BLaER1 (cell line): ENCODE data around the gene ASB7.

Source experiments
- H3K27ac ChIP-seq: shearing (Covaris generic); formaldehyde crosslinking; 2 replicates; pipeline ENCODE4 v1.8.1; 2022
- H3K27me3 ChIP-seq: shearing (Covaris generic); formaldehyde crosslinking; 2 replicates; pipeline ENCODE4 v1.8.1; 2022
- H3K36me3 ChIP-seq: shearing (Covaris generic); formaldehyde crosslinking; 2 replicates; pipeline ENCODE4 v1.8.1; 2022
- H3K4me1 ChIP-seq: shearing (Covaris generic); formaldehyde crosslinking; 2 replicates; pipeline ENCODE4 v1.8.1; 2022
- H3K4me2 ChIP-seq: shearing (Covaris generic); formaldehyde crosslinking; 2 replicates; pipeline ENCODE4 v1.8.1; 2022
- H3K4me3 ChIP-seq: shearing (Covaris generic); formaldehyde crosslinking; 2 replicates; pipeline ENCODE4 v1.8.1; 2022
- H3K9ac ChIP-seq: shearing (Covaris generic); formaldehyde crosslinking; 2 replicates; pipeline ENCODE4 v1.8.1; 2022
- H3K9me3 ChIP-seq: shearing (Covaris generic); formaldehyde crosslinking; 2 replicates; pipeline ENCODE4 v1.8.1; 2022
- H4K20me1 ChIP-seq: shearing (Covaris generic); formaldehyde crosslinking; 2 replicates; pipeline ENCODE4 v1.8.1; 2022
- Cebpa-rat ChIP-seq: shearing (Covaris generic); IDR thresholded peaks from 2 replicates; pipeline ENCODE4 v1.8.1; 2022

Gene ASB7

GRCh38 chr15:100663086-100663914 lies 60.9 kb downstream of the ASB7 start:
- Histone ChIP-seq H3K9ac (no peak overlapping the region), H3K9me3 (no peaks in the 10 kb centered on the region), H3K4me2 (no peak overlapping the region), H3K36me3 (no peaks in the 10 kb centered on the region), H3K4me1 (peaks cover 4% of the 10 kb centered on the region; the same call in 1 of the 2 replicates), H3K27ac (no peak overlapping the region), H3K4me3 (no peak overlapping the region), H3K27me3 (no peaks in the 10 kb centered on the region), H4K20me1 (no peaks in the 10 kb centered on the region)
- TF ChIP-seq Cebpa-rat, result no peak

GRCh38 chr15:100663915-100664281 lies 61.5 kb downstream of the ASB7 start:
- H3K36me3 ChIP-seq, result no peaks in the 10 kb centered on the region
- H3K9me3 ChIP-seq, result no peaks in the 10 kb centered on the region
- H3K4me2 ChIP-seq, result no peak overlapping the region
- no peak overlapping the region for H3K4me3 ChIP-seq
- H3K4me1 ChIP-seq, result no peaks in the 10 kb centered on the region
- no peak overlapping the region for H3K9ac ChIP-seq
- H3K27ac ChIP-seq, result no peak overlapping the region
- H4K20me1 ChIP-seq, result no peaks in the 10 kb centered on the region
- TF ChIP-seq Cebpa-rat, result no peak
- H3K27me3 ChIP-seq, result no peaks in the 10 kb centered on the region

GRCh38 chr15:100665570-100665969 lies 63.2 kb downstream of the ASB7 start:
- H3K27ac ChIP-seq, result no peak overlapping the region
- H3K4me3 ChIP-seq, result no peak overlapping the region
- no peak overlapping the region for H3K9ac ChIP-seq
- H4K20me1 ChIP-seq, result no peaks in the 10 kb centered on the region
- no peak for TF ChIP-seq Cebpa-rat
- no peaks in the 10 kb centered on the region for H3K36me3 ChIP-seq
- H3K9me3 ChIP-seq, result no peaks in the 10 kb centered on the region
- no peaks in the 10 kb centered on the region for H3K4me1 ChIP-seq
- no peaks in the 10 kb centered on the region for H3K27me3 ChIP-seq
- H3K4me2 ChIP-seq, result no peak overlapping the region

- Histone ChIP-seq H4K20me1 (no peaks in the 10 kb centered on the region), H3K4me1 (no peaks in the 10 kb centered on the region), H3K27ac (no peak overlapping the region), H3K4me2 (no peak overlapping the region), H3K27me3 (no peaks in the 10 kb centered on the region), H3K9me3 (no peaks in the 10 kb centered on the region), H3K4me3 (no peak overlapping the region), H3K36me3 (no peaks in the 10 kb centered on the region), H3K9ac (no peak overlapping the region)
- TF ChIP-seq Cebpa-rat, result no peak
Observed at GRCh38 chr15:100667405-100668347, 65.3 kb downstream of the ASB7 start.

- TF ChIP-seq Cebpa-rat, result no peak
- no peak overlapping the region for H3K9ac ChIP-seq
- H3K9me3 ChIP-seq, result no peaks in the 10 kb centered on the region
- no peaks in the 10 kb centered on the region for H3K36me3 ChIP-seq
- no peak overlapping the region for H3K4me2 ChIP-seq
- H3K27me3 ChIP-seq, result no peaks in the 10 kb centered on the region
- no peaks in the 10 kb centered on the region for H4K20me1 ChIP-seq
- H3K4me1 ChIP-seq, result no peaks in the 10 kb centered on the region
- no peak overlapping the region for H3K27ac ChIP-seq
- H3K4me3 ChIP-seq, result no peak overlapping the region
Observed at GRCh38 chr15:100668348-100668745, 66.0 kb downstream of the ASB7 start.

- TF ChIP-seq Cebpa-rat, result no peak
- H3K9me3 ChIP-seq, result no peaks in the 10 kb centered on the region
- no peak overlapping the region for H3K27ac ChIP-seq
- H3K36me3 ChIP-seq, result no peaks in the 10 kb centered on the region
- no peak overlapping the region for H3K9ac ChIP-seq
- no peak overlapping the region for H3K4me3 ChIP-seq
- no peaks in the 10 kb centered on the region for H3K27me3 ChIP-seq
- no peak overlapping the region for H3K4me2 ChIP-seq
- no peaks in the 10 kb centered on the region for H3K4me1 ChIP-seq
- no peaks in the 10 kb centered on the region for H4K20me1 ChIP-seq
Observed at GRCh38 chr15:100669260-100669659, 66.9 kb downstream of the ASB7 start.

GRCh38 chr15:100670505-100671021 lies 68.2 kb downstream of the ASB7 start:
- Histone ChIP-seq H3K9me3 (0 out of 2 replicates have a peak, but pooled peaks cover 3% of the 10 kb centered on the region), H3K27me3 (no peaks in the 10 kb centered on the region)

GRCh38 chr15:100671124-100671680 lies 68.8 kb downstream of the ASB7 start:
- H3K27ac ChIP-seq, result no peak overlapping the region
- no peak overlapping the region for H3K9ac ChIP-seq

More at GRCh38 chr15:100670505-100671021, 68.2 kb downstream of the ASB7 start:
- no peak overlapping the region for H3K9ac ChIP-seq
- no peak for TF ChIP-seq Cebpa-rat
- H3K4me1 ChIP-seq, result no peaks in the 10 kb centered on the region
- no peak overlapping the region for H3K4me3 ChIP-seq
- H3K36me3 ChIP-seq, result no peaks in the 10 kb centered on the region
- no peak overlapping the region for H3K27ac ChIP-seq
- H4K20me1 ChIP-seq, result no peaks in the 10 kb centered on the region
- H3K4me2 ChIP-seq, result no peak overlapping the region

GRCh38 chr15:100671858-100672543 lies 69.6 kb downstream of the ASB7 start:
- Histone ChIP-seq H3K9me3 (0 out of 2 replicates have a peak, but pooled peaks cover 3% of the 10 kb centered on the region), H3K4me2 (no peak overlapping the region), H3K4me3 (no peak overlapping the region), H3K4me1 (no peaks in the 10 kb centered on the region), H4K20me1 (no peaks in the 10 kb centered on the region), H3K36me3 (no peaks in the 10 kb centered on the region), H3K9ac (no peak overlapping the region), H3K27ac (no peak overlapping the region), H3K27me3 (no peaks in the 10 kb centered on the region)
- no peak for TF ChIP-seq Cebpa-rat

More at GRCh38 chr15:100671124-100671680, 68.8 kb downstream of the ASB7 start:
- TF ChIP-seq Cebpa-rat, result no peak
- Histone ChIP-seq H4K20me1 (no peaks in the 10 kb centered on the region), H3K4me1 (no peaks in the 10 kb centered on the region), H3K27me3 (no peaks in the 10 kb centered on the region), H3K4me3 (no peak overlapping the region), H3K4me2 (no peak overlapping the region), H3K36me3 (no peaks in the 10 kb centered on the region), H3K9me3 (0 out of 2 replicates have a peak, but pooled peaks cover 3% of the 10 kb centered on the region)
